ENCODE data around the gene ZNF287. TPM values are rescaled to one million over a fixed set of nuclear protein-coding genes. Genes with fewer than 3 reads are reported as not detected.

The ZNF287 gene
- total RNA-seq, 4 donors from 2014 or later: 9.6 to 17.3 (median 14.6) TPM

GRCh38 chr17:16589097-16589969 lies 20.3 kb upstream of the ZNF287 start:
- H3K4me3 ChIP-seq (replicated peaks in 1 of 3): peak overlapping the region in 2 of 3 donors; percentile 42 to 48
- H3K36me3 ChIP-seq: no peaks in the 10 kb centered on the region
- no peaks in the 10 kb centered on the region for H3K27me3 ChIP-seq
- H3K27ac ChIP-seq: peak overlapping the region in 2 of 3 donors; percentile 24 to 42
- H3K4me1 ChIP-seq: peaks cover 3% of the 10 kb centered on the region in 2 donors
- intact Hi-C loops (cut with DNase I): loop anchor here (10.0 kb wide), 1 partner anchor 55 kb away; no protein-coding TSS in a partner anchor
- DNase-seq: peak; percentile 93 to 94
- peak in 5 of 6 experiments; percentile 84 to 100 (median 98) for TF ChIP-seq CTCF (IDR thresholded peaks at IDR 0.05)
- TF ChIP-seq POLR2A (IDR thresholded peaks at IDR 0.05): peak in 1 of 2 donors; percentile 69
- no peaks in the 10 kb centered on the region for H3K9me3 ChIP-seq
- WGBS, 2 donors: 9 to 12% methylated on average over 22 to 36 of the region's 53 CpGs

GRCh38 chr17:16585796-16586195 lies 16.8 kb upstream of the ZNF287 start:
- TF ChIP-seq POLR2A (IDR thresholded peaks at IDR 0.05) (no peak), CTCF (IDR thresholded peaks at IDR 0.05) (no peak)
- DNase-seq: peak; percentile 53 to 57
- Histone ChIP-seq H3K4me1 (peaks cover 3% of the 10 kb centered on the region in 2 donors), H3K4me3 (replicated peaks in 1 of 3) (no peak overlapping the region), H3K27ac (no peak overlapping the region), H3K36me3 (no peaks in the 10 kb centered on the region), H3K27me3 (no peaks in the 10 kb centered on the region), H3K9me3 (no peaks in the 10 kb centered on the region)
- WGBS, 2 donors: 7 to 17% methylated on average over 4 of the region's 4 CpGs
- intact Hi-C loops (cut with DNase I): loop anchor here (10.0 kb wide), 1 partner anchor 51 kb away; no protein-coding TSS in a partner anchor

GRCh38 chr17:16584273-16584995 lies 15.4 kb upstream of the ZNF287 start:
- Histone ChIP-seq H3K4me1 (peaks cover under 1 to 3% of the 10 kb centered on the region in 2 donors), H3K27ac (no peak overlapping the region), H3K27me3 (no peaks in the 10 kb centered on the region), H3K36me3 (no peaks in the 10 kb centered on the region), H3K9me3 (no peaks in the 10 kb centered on the region), H3K4me3 (replicated peaks in 1 of 3) (no peak overlapping the region)
- TF ChIP-seq POLR2A (IDR thresholded peaks at IDR 0.05): peak in 1 of 2 donors; percentile 49
- peak; percentile 56 to 95 (median 78) for TF ChIP-seq CTCF (IDR thresholded peaks at IDR 0.05)
- intact Hi-C loops (cut with DNase I): loop anchor here (10.0 kb wide), 1 partner anchor 50 kb away; no protein-coding TSS in a partner anchor
- peak; percentile 94 to 96 for DNase-seq
- WGBS, 2 donors: 17 to 19% methylated on average over 27 to 32 of the region's 39 CpGs

GRCh38 chr17:16583781-16584180 lies 14.8 kb upstream of the ZNF287 start:
- H3K9me3 ChIP-seq: no peaks in the 10 kb centered on the region
- peaks cover 0 to 3% of the 10 kb centered on the region in 2 donors for H3K4me1 ChIP-seq
- no peak overlapping the region for H3K4me3 ChIP-seq (replicated peaks in 1 of 3)
- no peak overlapping the region for H3K27ac ChIP-seq
- no peaks in the 10 kb centered on the region for H3K36me3 ChIP-seq
- no peak for DNase-seq
- no peaks in the 10 kb centered on the region for H3K27me3 ChIP-seq
- TF ChIP-seq POLR2A (IDR thresholded peaks at IDR 0.05) (no peak), CTCF (IDR thresholded peaks at IDR 0.05) (no peak)
- WGBS, 2 donors: 50 to 58% methylated on average over 7 of the region's 7 CpGs
- intact Hi-C loops (cut with DNase I): loop anchor here (10.0 kb wide), 1 partner anchor 49 kb away; no protein-coding TSS in a partner anchor
